Left renal cortex interstitium (tissue), 4 donors: Measurements from ENCODE around the gene PHC1. TPM values are rescaled to one million over a fixed set of nuclear protein-coding genes. Genes with fewer than 3 reads are reported as not detected.
"Not testable (repeated sequence)": the region's sequence is repeated elsewhere in the genome, so short reads cannot be mapped to it uniquely, and the experiment has no call there.

Experiments
- DNase-seq, 4 donors: peaks; one replicate each; pipeline ENCODE4 v3.0.0-alpha.2; 2013; ENCODE audit warnings: low read depth in 4 of 4, low spot score in 2 of 4, missing footprints in 1 of 4
- polyA plus RNA-seq, 4 donors: library from polyadenylated mRNA; unstranded; fragments of 120-200 nt; gene quantifications; one replicate each; pipeline ENCODE4 v1.2.1, GENCODE V29; 2013; ENCODE audit not compliant: insufficient read length in 4 of 4

The PHC1 gene
- polyA plus RNA-seq = 100 to 1,000 TPM in 1 of 4 donors, 10 to 100 TPM in 3; 62.9 to 113 (median 80.6) TPM

- peak; percentile 78 to 96 (median 82) for DNase-seq
Observed at GRCh38 chr12:8914033-8914715, at the start of gene PHC1. Gene PHC1 (plus strand): TSS chr12:8914509. CDS start chr12:8917678, 3,169 bp downstream.

GRCh38 chr12:8866429-8866828 is 47.9 kb upstream of the PHC1 start:
- DNase-seq = no peak

GRCh38 chr12:8867009-8867408 is 47.3 kb upstream of the PHC1 start:
- no peak for DNase-seq

GRCh38 chr12:8867786-8868185 is 46.5 kb upstream of the PHC1 start:
- DNase-seq = no peak

GRCh38 chr12:8870586-8870985 is 43.7 kb upstream of the PHC1 start:
- DNase-seq = no peak

GRCh38 chr12:8871068-8871467 is 43.2 kb upstream of the PHC1 start:
- no peak for DNase-seq

- no peak for DNase-seq
Observed at GRCh38 chr12:8876887-8877286, 37.4 kb upstream of the PHC1 start.

- no peak for DNase-seq
Observed at GRCh38 chr12:8886502-8887284, 27.6 kb upstream of the PHC1 start.

GRCh38 chr12:8887285-8887715 is 27.0 kb upstream of the PHC1 start:
- no peak for DNase-seq

DNA sequence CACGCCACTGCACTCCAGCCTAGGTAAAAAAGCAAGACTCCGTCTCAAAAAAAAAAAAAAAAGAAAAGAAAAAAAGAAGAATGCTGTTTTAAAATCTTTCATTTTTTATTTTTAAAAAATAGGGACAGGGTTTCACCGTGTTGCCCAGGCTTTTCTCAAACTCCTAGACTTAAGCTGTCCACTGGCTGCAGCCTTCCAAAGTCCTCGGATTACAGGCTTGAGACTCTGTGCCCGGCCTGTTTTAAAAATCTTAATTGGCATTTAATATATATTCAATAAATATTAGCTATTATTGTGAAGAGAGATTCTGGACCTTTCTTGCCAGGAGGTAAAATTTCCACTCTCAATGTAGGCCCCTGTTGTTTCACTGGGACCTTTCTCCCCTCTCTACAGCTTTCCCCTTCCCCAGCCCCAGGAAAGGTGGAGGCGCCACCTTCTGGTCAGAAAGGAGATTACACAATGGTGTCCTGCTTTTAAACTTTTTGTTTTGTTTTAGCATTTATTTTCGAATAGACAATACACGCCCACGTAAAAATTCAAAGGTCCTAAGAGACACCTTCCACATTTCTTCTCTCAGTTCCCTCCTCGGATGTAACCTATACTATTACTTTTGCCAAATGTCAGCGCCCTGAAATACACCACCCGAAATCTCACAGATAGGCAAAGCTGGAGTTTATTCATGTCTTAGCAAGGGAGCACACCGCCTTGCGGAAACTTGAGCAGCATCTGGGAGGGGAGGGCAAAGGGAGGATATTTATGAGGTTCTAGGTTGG is 23.8 kb upstream of the PHC1 start:
- DNase-seq = peak in 3 of 4 donors; percentile 74 to 83 (median 76)

GRCh38 chr12:8891976-8892375 is 22.3 kb upstream of the PHC1 start:
- DNase-seq = no peak

- DNase-seq = no peak
Observed at GRCh38 chr12:8894378-8894777, 19.9 kb upstream of the PHC1 start.

DNA sequence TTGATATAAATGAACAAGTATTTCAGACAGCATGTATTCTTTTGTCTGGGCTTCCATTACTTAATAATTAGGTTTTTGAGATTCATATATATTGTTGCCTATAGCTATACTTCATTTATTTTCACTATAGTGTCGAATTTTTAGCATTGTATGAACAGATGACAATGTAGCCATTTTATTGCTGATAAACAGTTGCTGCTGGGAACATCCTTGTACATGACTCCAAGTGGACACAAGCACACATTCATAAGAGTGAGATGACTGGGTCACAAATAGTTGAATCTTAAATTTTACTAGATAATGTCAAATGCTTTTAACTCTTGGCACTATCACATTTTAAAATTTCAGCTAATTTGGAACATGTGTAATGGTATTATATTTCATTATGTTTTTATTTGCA is 19.3 kb upstream of the PHC1 start:
- DNase-seq = no peak

DNA sequence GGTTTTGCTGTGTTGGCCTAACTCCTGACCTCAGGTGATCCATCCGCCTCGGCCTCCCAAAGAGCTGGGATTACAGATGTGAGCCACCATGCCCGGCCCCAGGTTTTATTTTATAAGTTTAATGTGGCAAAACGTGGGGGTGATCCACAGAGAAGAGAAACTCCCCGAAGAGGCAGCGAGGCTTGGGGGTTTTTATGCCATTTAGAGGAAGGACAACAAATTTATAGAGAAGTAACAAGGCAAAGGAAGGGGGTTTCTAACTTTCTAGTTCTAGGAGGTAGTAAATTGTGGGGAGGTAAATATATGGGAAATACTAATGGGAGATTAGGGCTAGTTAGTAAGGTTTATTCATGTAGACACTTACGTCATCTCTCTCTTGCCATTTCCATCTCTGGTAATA is 17.2 kb upstream of the PHC1 start:
- DNase-seq = no peak

- no peak for DNase-seq
Observed at GRCh38 chr12:8899830-8900229, 14.5 kb upstream of the PHC1 start.

DNA sequence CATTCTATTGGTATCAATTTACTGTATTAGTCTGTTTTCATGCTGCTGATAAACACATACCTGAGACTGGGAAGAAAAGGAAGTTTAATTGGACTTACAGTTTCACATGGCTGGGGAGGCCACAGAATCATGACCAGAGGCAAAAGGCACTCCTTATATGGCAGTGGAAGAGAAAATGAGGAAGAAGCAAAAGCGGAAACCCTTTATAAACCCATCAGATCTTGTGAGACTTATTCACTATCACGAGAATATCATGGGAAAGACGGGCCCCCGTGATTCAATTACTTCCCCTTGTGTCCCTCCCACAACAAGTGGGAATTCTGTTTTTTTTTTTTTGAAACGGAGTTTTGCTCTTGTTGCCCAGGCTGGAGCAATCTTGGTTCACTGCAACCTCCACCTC is 11.6 kb upstream of the PHC1 start:
- not testable (repeated sequence) for DNase-seq

- DNase-seq = no peak
Observed at GRCh38 chr12:8903646-8904045, 10.7 kb upstream of the PHC1 start.

DNA sequence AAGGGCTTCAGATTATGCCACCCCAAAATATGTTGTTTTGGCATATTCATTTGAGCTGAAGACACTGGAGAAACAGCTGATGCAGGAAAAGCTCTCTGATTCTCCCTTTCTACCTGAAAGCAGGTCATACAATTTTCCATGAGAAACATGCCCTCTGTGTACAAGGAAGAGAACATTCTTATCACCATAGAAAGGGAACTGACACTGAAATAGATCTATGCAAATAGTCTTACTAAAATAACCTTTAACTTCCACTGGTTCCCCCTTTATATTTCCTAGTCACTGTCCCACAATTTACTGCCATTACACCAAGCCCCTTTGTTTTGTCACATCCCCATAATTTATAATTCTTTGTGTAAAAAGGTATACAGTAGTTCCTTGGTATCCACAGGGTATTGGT is 9.6 kb upstream of the PHC1 start:
- DNase-seq = no peak

GRCh38 chr12:8905546-8905945 is 8.8 kb upstream of the PHC1 start:
- DNase-seq = no peak

GRCh38 chr12:8906266-8907180 is 7.8 kb upstream of the PHC1 start:
- no peak for DNase-seq
